Jurkat, Clone E6-1 (cell line): ENCODE measurements around the gene WASF3.

Experiments
- DNase-seq: peaks from one replicate; pipeline ENCODE4 v3.0.0-alpha.2; 2011; ENCODE audit warnings: low read depth, low spot score
- H3K4me3 ChIP-seq: 2 replicates; pipeline ENCODE4 v1.5.1; 2011; ENCODE audit warnings: mild to moderate bottlenecking, low read length, control low read depth, moderate library complexity

The WASF3 gene

GRCh38 chr13:26541678-26542568, 15.6 kb upstream of the WASF3 start:
- no peak for DNase-seq
- no peak overlapping the region for H3K4me3 ChIP-seq

- DNase-seq: no peak
- no peak overlapping the region for H3K4me3 ChIP-seq
These were observed 12.8 kb upstream of the WASF3 start for GRCh38 chr13:26544707-26545106.

GRCh38 chr13:26548205-26548765, 9.2 kb upstream of the WASF3 start:
- DNase-seq: no peak
- no peak overlapping the region for H3K4me3 ChIP-seq

- no peak overlapping the region for H3K4me3 ChIP-seq
- no peak for DNase-seq
These were observed 7.8 kb upstream of the WASF3 start for GRCh38 chr13:26549713-26550112.

- no peak for DNase-seq
- no peak overlapping the region for H3K4me3 ChIP-seq
These were observed 6.1 kb upstream of the WASF3 start for GRCh38 chr13:26551255-26551860.

GRCh38 chr13:26555413-26555812, 2.1 kb upstream of the WASF3 start:
- DNase-seq: no peak
- H3K4me3 ChIP-seq: no peak overlapping the region

GRCh38 chr13:26557051-26557392, 461 bp upstream of the WASF3 start:
- peak overlapping the region; percentile 51 for H3K4me3 ChIP-seq
- DNase-seq: no peak

- no peak for DNase-seq
- peak overlapping the region; percentile 32 for H3K4me3 ChIP-seq
These were observed 757 bp downstream of the WASF3 start for GRCh38 chr13:26558074-26558805.

GRCh38 chr13:26558987-26559386, 1.5 kb downstream of the WASF3 start:
- H3K4me3 ChIP-seq: no peak overlapping the region
- no peak for DNase-seq

GRCh38 chr13:26560456-26560855, 3.0 kb downstream of the WASF3 start:
- no peak overlapping the region for H3K4me3 ChIP-seq
- DNase-seq: no peak

GRCh38 chr13:26561067-26561466, 3.6 kb downstream of the WASF3 start:
- H3K4me3 ChIP-seq: no peak overlapping the region
- no peak for DNase-seq

GRCh38 chr13:26561651-26562511, 4.4 kb downstream of the WASF3 start:
- DNase-seq: no peak

GRCh38 chr13:26562512-26562890, 5.0 kb downstream of the WASF3 start:
- H3K4me3 ChIP-seq: no peak overlapping the region
- no peak for DNase-seq

More at GRCh38 chr13:26561651-26562511, 4.4 kb downstream of the WASF3 start:
- no peak overlapping the region for H3K4me3 ChIP-seq

GRCh38 chr13:26563713-26564112, 6.2 kb downstream of the WASF3 start:
- H3K4me3 ChIP-seq: no peak overlapping the region
- no peak for DNase-seq

- DNase-seq: no peak
- no peak overlapping the region for H3K4me3 ChIP-seq
These were observed 10.8 kb downstream of the WASF3 start for GRCh38 chr13:26568132-26568815.

- DNase-seq: no peak
- H3K4me3 ChIP-seq: no peak overlapping the region
These were observed 14.0 kb downstream of the WASF3 start for GRCh38 chr13:26571518-26571917.

GRCh38 chr13:26575244-26575643, 17.8 kb downstream of the WASF3 start:
- H3K4me3 ChIP-seq: no peak overlapping the region
- DNase-seq: no peak

- DNase-seq: no peak
- H3K4me3 ChIP-seq: no peak overlapping the region
These were observed 22.1 kb downstream of the WASF3 start for GRCh38 chr13:26579580-26579979.
